GM18526 (cell line): ENCODE data around the gene MSX1.

Source experiments
- POLR2A ChIP-seq: IDR thresholded peaks from 3 replicates; pipeline ENCODE4 v1.6.1; 2011; ENCODE audit not compliant: insufficient read length; ENCODE audit errors: extremely low read depth

The MSX1 gene

DNA sequence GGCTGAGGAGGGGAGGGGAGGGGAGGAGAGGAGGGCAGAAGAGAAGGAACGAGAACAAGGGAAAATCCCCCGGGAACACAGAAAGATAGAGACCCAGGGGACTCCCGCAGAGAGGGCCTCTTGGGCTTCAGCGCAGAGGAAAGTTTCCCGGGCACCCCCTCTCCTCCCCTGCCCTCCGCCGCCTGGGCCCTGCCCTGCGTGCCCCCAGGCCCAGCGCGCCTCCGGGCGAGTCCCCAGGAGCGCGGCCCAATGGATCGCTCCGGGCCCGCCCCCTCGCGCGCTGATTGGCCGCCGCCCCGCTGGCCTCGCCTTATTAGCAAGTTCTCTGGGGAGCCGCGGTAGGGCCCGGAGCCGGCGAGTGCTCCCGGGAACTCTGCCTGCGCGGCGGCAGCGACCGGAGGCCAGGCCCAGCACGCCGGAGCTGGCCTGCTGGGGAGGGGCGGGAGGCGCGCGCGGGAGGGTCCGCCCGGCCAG, at the start of gene MSX1:
MSX1 (plus strand) TSS at position 341 of the 474 bp plus-strand sequence. CDS start 235 bp downstream, outside the sequence.
- TF ChIP-seq POLR2A, result peak; percentile 86

DNA sequence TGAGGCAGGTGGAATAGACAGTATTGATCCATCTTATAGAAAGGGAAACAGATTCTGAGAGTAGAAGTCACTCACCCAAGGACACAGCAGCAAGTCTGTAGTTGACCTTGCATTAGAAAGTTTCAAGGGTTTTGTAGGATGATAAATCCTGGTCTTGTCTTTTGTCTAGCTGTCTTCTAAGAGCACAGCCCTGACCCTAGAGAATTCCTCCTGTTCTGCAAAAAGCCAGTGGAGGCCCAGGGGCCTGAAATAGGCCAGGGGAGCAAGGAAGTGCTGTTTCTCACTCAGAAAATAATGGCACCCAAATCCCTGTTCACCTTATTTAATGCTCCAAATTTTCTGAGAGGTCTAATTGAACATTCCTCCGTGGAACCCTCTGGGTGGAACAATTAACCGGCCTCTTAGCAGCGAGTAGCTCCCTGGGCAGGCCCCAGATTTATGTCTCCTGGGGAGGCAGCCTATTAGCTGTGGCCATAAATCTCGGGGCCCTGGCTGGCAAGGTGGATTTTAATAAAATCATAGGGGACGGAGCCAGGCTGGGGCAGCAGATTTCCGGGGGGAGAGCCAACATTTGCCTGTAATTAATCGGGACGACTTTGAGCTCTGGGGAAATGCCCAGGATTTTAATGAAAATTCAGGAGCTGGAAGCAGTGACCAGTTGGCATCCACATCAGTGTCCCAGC, 49.2 kb upstream of the MSX1 start:
- TF ChIP-seq POLR2A, result no peak

- TF ChIP-seq POLR2A, result no peak
Measured at GRCh38 chr4:4810778-4811177, 48.7 kb upstream of the MSX1 start.

- TF ChIP-seq POLR2A, result no peak
Measured at GRCh38 chr4:4812145-4812794, 47.2 kb upstream of the MSX1 start.

- no peak for TF ChIP-seq POLR2A
Measured at GRCh38 chr4:4818415-4819212, 40.9 kb upstream of the MSX1 start.

DNA sequence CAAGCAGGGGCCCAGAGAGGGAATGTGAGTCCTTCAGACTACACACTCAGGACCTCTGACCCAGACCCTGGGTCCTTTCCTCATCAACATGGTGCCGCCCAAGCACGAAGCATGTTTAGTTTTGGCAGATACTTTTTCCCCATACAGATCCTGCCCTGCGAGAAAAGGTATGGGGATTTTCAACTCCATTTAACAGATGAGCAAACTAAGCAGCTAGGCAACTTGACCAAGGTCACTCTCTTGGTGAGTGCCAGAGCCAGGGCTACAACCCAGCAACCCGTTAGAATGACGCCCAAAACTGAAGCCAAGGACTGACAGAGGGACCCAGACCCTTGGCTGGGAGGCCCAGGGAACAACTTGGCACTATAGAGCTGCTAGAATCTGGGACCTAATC, 40.3 kb upstream of the MSX1 start:
- TF ChIP-seq POLR2A, result no peak

DNA sequence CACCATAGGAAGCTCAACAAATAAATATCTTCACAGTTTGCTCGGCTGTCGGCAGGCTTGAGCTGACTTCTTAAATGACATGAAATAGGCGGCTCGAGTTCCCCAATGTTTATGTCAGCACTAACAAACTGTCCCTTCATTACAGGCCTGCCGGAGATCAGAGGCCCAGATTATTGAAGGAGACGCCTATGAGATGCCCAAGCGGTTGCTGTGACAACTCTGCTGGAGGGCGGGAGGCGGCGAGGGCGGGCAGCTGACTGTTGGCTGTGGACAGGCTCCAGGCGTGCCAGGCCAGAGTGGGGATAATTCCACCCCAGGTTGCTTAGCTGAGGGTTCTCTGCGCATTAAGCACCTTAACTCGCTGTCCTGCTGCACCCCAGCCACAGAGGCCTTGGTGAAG, 39.2 kb upstream of the MSX1 start:
- TF ChIP-seq POLR2A, result no peak

DNA sequence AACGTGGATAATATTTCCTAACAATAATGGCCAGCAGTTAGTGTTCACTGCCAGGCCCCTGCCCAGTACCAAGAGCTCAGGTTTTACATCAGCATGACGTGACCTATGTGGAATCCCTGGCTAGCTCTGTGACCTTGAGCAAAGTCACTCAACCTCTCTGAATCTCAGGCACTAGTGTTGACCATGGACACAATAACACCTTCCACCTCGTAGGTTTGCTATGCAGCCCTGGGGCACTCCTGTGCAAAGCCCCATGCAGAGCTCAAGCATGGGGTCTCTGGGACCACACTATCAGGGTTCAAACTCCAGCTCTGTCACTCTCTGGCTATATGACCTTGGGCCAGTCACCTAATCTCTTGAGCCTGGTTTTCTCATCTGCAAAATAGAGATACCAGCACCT, 38.7 kb upstream of the MSX1 start:
- TF ChIP-seq POLR2A, result no peak

GRCh38 chr4:4821577-4821976, 37.9 kb upstream of the MSX1 start:
- no peak for TF ChIP-seq POLR2A

DNA sequence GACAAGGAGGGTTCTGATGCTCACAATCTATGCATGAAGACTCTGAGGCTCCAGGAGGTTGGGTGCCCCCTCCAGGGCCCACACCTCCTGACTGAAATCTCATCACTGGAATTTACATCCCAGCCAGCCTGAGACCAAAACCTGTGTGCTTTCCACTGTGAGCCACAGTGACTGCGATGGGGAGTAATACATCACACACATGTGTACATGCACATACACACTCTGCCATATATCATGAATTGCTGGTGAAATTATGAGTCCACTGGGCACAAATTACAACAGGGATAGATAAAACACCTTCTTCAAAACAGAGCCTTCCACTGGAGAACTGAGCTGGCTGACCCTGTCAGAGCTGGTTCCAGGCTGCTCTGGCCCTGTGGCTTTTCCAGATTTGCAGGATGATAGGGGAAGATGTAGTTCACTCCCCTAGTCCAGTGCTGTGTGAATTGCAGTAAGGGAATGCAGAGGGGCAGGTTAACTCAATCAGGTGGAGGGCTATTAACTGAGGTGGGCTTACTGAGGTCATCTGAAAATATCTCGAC, 35.8 kb upstream of the MSX1 start:
- TF ChIP-seq POLR2A, result no peak

GRCh38 chr4:4824232-4824631, 35.2 kb upstream of the MSX1 start:
- no peak for TF ChIP-seq POLR2A

- TF ChIP-seq POLR2A, result no peak
Measured at GRCh38 chr4:4825431-4825830, 34.0 kb upstream of the MSX1 start.

- no peak for TF ChIP-seq POLR2A
Measured at GRCh38 chr4:4829837-4830236, 29.6 kb upstream of the MSX1 start.

DNA sequence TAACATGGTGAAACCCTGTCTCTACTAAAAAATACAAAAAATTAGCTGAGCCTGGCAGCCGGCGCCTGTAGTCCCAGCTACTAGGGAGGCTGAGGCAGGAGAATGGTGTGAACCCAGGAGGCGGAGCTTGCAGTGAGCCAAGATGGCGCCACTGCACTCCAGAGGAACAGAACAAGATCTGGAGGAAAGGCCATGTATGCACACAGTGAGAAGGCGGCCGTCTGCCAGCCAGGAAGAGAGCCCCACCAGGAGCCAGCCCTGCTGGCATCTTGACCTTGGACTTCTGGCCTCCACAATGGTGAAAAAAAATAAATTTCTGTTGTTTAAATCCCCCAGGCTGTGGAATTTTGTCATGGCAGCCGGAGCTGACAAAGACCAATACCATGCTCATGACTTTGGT, 28.2 kb upstream of the MSX1 start:
- TF ChIP-seq POLR2A, result no peak

DNA sequence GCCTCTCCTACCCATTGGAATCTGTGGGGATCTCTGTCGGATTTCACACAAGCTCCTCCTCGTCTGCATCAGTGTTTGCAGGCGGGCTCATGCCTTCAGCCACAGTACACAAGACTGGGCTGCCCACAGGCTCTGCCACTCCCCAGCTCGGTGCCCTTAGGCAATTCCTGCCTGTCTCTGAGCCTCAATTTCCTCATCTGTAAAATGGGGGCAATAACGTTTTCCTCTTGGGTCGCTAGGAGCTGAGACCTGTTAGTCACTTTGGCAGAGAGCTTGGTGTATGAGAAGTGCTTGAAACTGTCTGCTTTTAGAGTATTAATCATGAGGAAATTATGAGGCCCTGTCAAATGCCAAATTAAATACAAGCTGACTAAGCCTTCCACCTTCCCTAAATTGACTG, 27.6 kb upstream of the MSX1 start:
- TF ChIP-seq POLR2A, result no peak

GRCh38 chr4:4836044-4836443, 23.4 kb upstream of the MSX1 start:
- TF ChIP-seq POLR2A, result no peak
